ENCODE results near the gene PAWR.

- TF ChIP-seq, protein P1, sequence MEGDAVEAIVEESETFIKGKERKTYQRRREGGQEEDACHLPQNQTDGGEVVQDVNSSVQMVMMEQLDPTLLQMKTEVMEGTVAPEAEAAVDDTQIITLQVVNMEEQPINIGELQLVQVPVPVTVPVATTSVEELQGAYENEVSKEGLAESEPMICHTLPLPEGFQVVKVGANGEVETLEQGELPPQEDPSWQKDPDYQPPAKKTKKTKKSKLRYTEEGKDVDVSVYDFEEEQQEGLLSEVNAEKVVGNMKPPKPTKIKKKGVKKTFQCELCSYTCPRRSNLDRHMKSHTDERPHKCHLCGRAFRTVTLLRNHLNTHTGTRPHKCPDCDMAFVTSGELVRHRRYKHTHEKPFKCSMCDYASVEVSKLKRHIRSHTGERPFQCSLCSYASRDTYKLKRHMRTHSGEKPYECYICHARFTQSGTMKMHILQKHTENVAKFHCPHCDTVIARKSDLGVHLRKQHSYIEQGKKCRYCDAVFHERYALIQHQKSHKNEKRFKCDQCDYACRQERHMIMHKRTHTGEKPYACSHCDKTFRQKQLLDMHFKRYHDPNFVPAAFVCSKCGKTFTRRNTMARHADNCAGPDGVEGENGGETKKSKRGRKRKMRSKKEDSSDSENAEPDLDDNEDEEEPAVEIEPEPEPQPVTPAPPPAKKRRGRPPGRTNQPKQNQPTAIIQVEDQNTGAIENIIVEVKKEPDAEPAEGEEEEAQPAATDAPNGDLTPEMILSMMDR (IDR thresholded peaks at IDR 0.05): no peak
- TF ChIP-seq POLR2A (IDR thresholded peaks at IDR 0.05): no peak
These were observed 35.2 kb upstream of the PAWR start for GRCh38 chr12:79725987-79726386.
